GM19099 (cell line): ENCODE results near the gene C6orf58.

Source experiments
- POLR2A ChIP-seq: IDR thresholded peaks from 3 replicates; pipeline ENCODE4 v1.6.1; 2011; ENCODE audit warnings: low read depth; ENCODE audit not compliant: insufficient read length; ENCODE audit errors: extremely low read depth

C6orf58 gene

DNA sequence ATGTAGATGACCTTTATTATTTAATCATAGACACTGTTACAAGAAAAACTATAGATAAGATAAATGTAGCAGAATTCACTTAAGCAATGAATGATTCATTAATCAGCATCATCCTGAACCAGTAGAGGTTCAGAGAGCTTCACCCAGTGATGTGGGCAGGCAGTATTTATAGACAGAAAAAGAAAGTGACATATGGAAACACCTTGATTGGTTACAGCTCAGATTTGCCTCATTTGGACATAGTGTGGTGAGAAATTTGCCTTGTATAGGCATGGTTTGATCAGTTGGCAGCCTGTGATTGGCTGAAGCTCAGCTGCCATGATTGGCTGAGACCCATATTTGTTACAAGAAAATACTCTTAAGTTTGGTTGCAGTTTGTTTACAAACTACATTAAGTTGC, 4.6 kb downstream of the C6orf58 start:
- TF ChIP-seq POLR2A: no peak

DNA sequence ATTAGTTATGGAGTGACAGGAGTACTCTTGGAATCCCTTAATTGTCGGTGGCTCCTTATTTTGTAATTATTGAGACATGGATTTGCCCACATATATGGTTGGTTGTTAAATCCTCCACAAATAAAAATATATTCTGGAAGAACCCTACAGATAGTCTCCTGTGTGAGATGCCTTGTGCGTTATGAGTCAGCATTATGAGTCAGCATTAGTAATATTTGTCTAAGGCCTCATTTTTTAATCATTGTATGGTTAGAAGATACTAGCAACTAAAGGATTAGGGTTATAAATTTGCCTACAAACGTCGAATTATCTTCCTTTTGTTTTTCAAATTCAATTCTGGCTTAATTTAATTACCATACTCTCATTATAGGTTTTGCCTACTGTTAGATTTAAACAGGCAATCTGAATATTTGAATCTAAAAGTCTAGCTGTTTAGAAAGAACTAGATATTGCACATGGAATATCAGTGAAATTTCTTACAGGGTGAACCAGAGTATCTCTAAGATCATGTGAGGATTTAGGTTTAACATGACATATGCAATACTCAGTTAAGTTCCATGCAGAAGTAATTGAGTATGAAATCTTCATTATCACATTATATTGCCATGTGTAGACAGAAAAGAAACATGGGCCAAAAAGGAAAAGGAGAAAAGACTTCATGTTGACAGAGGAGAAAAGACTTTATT, 5.9 kb downstream of the C6orf58 start:
- no peak for TF ChIP-seq POLR2A

DNA sequence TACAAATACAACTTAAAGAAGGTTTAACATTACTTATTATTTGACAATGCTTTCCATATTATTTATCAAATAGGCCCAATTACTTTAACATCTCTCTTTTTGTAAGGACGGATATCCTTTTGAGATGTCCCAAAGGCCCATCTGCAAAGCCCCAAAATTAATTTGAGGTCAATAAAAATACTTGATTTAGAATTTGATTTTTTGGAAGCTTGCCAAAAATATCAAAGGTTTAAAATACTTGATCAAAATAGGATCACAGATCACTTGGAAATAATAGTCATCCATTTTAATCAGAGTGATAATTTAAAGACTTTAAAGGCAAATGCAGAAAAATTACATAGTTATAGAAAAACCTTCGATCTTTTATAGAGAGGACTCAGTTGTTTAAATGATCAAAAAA, 8.1 kb downstream of the C6orf58 start:
- TF ChIP-seq POLR2A: no peak

DNA sequence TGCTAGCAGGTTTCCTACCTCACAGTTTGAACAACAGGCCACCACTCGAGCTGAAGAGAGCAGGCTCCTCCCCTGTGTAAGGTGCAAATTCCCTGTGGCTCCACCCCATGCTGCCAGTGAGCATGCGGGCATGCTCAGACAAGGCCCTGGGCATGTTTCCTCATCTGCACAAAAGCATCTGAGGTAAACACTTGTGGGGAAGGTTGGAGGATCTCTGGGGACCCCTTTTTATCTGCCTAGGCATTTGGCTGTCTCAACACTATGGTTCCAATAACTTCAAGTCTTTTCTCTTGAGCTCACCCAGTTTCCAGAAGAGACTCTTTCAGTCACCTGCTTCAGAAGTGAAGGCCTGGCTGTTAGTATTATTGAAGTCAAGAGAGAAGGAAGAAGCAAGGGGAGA, 9.4 kb downstream of the C6orf58 start:
- TF ChIP-seq POLR2A: no peak

DNA sequence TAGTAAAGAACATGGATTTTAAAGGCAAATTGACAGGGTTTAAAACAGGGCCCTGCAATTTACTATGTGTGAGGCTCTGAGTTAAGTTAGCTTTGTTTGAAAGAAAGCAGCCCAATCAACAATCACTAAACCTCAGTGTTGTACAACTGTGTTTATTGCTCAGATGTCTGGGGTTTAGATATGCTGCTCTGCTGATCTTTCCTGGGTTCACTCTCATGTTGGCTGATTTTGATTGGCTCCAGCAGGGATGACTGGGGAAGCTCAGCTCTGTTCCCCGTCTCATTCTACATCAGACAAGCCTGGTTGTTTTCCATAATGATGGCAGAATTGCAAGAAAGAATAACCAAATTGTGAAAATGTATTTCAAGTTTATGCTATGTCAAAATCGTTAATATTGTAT, 10.9 kb downstream of the C6orf58 start:
- no peak for TF ChIP-seq POLR2A

DNA sequence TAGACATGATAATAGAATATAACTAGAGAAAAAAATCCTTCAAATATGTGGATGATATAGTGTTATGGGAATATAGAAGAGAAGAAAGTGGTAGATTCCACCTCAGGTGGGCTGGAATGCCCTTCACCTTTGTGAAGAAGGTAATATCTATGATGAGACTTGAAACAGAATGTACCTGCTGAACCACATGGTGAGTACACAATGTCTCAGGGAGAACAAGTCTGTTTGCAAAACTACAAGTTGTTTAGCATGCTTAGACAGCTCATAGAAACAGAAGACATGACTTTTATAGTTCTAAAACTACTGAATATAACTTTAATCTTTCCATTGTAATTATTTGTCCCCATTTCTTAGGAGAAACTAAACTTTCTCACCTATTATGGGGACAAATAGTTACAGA, 12.2 kb downstream of the C6orf58 start:
- no peak for TF ChIP-seq POLR2A

DNA sequence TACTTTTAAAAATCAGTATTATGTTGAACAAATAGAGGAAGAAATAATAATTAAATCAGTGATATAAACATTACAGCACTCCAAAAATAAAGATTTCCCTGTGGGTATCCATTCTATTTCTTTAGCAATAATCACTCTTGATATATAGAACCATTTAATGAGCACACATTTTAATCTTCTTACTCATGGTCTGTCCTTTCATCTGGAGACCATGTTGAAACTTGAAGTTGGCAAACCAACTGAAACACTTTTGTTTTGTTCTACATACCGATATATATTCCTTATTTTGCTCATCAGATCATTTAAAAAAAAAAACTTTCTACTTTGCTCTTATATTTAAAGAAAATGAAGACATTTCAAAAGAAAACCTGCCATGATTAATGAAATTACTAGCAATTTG, 13.4 kb downstream of the C6orf58 start:
- TF ChIP-seq POLR2A: no peak

DNA sequence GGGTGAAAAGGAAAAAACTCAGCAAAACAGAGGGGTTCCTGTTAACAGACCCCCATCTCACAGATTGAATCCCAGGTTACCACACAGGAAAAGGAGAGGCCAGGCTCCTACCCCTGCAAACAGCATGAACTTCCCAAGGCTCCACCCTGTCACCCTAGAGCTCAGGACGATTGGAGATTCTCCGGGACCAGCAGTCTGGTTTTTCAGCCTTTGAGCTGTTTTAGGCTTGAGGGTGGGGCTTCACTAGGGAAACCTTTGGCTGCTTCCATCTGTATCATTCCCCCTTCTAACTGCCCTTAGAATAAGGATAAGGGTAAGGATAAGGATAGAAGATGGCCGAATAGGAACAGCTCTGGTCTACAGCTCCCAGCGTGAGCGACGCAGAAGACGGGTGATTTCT, 16.0 kb downstream of the C6orf58 start:
- no peak for TF ChIP-seq POLR2A

DNA sequence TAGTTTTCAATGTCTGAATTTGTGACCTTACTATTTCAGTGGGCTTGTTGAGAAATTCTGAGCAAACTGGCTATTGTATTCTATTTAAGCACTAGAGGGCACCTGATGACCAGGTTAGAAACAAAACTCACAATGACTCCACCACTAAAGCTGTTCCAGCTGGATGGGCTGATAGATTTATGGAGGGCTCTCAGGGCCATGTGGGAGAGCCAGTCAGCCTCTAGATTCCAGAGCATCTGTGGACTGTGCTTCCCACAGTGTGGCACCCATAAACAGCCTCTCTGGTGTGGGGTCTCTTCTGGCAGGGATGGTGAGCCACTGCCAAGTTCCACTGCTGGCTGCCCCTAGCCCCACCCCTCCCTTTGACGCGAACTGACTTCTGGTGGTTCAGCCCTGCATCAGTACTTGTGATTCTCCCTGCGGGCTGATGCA, 29.2 kb downstream of the C6orf58 start:
- no peak for TF ChIP-seq POLR2A

DNA sequence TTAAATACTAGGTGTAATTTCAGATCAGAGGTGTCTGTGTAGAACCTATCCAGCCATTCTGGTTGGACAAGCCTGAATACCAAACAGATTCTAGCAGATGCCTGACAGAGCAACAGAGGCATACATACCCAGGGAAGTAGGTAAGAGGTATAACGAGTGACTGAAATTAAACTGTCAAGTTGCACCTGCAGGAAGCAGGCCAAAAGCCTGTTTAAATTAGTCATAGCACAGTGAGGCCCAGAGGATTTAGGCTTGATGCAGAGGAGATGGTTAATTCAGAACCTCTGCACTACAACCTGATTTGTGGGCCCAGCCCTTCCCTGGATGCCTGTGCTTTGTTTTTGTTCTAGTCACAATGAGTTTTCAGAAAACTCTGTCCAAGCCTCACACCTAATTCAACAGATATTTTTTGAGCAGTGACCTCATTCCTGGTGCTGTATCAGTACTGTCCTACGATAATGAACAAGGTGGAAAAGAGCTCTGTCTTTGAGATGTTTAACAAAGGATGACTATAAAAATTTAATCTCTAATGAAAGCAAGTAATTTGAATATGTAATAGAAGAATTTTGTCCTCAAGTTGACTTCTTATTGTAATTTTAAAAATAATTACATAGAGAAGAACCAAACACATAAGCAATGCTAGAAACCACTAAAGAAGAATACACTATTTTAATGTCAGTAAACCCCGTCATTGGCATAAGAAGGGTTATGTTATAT, 31.7 kb downstream of the C6orf58 start:
- no peak for TF ChIP-seq POLR2A

DNA sequence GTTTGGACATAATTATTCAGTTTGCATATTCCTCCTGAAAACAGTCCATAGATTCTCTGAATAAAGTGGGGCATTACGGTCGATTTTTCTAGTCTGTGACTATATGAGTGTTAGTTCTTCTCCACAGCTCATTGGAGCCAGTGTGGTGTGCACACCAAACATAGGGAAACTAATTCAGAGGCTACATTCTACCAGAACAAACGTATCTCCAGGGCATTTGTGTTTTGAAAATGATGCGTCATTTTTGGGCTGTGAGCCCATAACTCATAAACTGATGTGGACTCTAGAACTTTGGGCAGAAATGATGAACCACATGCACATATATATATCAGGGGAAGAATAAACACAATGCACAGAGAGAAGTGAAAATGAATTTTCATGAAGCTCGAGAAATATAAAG, 41.8 kb downstream of the C6orf58 start:
- no peak for TF ChIP-seq POLR2A

DNA sequence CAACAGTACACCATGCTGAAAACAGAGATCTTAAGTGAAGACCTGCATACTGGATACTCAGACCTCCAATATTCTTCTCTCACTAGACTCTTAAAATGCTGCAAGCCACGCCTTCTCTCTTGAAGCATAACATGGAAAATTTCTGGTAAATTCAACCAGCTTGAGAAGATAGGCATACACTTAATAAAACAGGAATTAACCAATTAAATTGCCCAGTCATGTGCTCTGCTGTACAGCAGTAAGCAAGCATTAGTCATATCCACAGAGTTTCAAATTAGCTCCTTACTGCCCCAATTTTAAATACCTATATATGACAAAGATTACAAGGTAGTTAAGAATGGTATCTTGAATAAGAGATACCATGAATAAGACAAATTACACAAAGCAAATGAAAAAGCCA, 53.8 kb downstream of the C6orf58 start:
- no peak for TF ChIP-seq POLR2A

DNA sequence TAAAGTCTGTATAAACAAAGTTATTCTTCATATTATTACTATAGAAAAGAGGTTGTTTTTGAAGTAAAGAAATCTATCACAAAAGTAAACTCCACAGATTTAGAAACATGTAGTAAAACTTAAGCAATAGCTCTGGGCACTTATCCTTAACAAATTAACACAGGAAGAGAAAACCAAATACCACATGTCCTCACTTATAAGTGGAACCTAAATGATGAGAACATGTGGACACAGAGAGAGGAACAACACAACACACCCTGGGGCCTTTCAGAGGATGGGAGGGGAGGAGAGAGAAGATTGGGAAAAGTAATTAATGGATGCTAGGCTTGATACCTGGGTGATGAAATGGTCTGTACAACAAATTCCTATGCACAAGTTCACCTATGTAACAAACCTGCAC, 57.2 kb downstream of the C6orf58 start:
- no peak for TF ChIP-seq POLR2A

DNA sequence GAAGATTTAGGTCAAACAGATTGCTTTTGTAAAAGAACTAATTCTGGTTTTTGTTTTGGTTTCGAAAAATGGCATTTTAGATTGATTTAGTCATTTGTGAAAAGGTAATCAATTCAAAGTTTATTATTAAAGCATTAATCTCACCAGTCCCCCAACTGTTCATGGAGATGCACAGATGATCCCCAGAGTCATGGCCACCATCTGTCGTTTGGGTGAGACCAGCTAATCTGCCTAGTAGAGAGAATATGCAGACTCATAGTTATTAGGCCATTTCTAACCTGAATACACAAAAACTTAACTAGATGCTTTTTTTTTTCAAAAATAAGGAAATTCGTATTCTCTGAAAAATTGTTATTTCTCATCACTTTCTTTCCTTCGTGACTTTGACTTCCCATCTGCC, 58.1 kb downstream of the C6orf58 start:
- TF ChIP-seq POLR2A: no peak

DNA sequence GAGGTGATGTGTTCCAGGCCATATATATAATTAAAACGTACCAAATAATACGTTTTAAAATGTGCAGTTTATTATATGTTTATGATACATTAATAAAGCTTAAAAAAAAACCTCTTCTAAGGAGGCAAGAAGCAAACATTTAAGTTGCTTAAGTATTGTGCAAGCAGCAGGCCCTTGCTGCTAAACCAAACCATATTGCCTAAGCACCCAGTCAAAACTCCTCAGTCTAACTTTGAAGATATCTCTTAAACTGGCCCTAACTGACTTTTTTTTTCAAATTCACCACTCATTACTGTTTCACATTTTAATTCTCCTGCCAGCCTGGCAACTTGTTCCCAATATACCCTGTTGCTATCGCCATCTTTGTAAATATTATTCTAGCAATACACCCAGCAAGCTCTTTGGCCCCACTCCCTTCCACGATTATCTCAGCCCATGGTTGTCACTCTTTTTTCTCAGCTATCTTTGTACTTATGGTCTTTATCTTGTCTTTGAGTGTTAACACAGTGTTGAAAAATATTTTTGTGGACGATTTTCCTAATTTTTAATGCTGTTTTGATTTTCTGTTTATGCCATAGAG, 60.9 kb downstream of the C6orf58 start:
- TF ChIP-seq POLR2A: no peak
